ENCODE measurements around the gene MYL6B.
"Not testable (repeated sequence)": the region's sequence is repeated elsewhere in the genome, so short reads cannot be mapped to it uniquely, and the experiment has no call there.

MYL6B gene

DNA sequence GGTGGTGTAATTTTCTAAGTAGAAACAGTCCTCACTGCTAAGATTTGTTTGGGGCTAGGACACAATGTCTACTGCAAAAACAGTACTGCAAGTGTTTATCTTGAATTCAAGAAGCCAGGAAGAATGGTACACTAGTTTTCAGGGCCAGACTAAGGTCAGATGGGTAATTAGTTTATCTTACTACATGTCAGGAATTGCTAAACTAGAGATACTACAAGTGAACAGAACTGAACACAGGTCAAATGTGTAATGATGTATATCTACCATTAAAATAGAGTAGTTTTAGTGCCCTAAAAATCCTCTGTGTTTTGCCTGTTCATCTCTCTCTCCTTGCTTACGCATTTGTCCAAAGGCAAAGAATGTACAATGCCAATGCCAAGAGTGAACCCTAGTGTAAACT is 38.3 kb upstream of the MYL6B start:
- Histone ChIP-seq H3K9me2 (replicated peaks; ENCODE audit: control insufficient read depth, low read length) (no peaks in the 10 kb centered on the region), H3K27ac (ENCODE audit: low read depth, low read length) (peak overlapping the region; percentile 91), H3K36me3 (ENCODE audit: control insufficient read depth, low read length) (peaks cover 71% of the 10 kb centered on the region), H3K27me3 (ENCODE audit: control insufficient read depth, low read length) (no peaks in the 10 kb centered on the region), H3F3A (ENCODE audit: control insufficient read depth, insufficient read depth) (peaks cover 77% of the 10 kb centered on the region), H3K4me1 (ENCODE audit: control insufficient read depth, low read length) (peaks cover 12% of the 10 kb centered on the region), H3K4me3 (ENCODE audit: low read length) (no peak overlapping the region), H3K9me3 (ENCODE audit: control insufficient read depth, insufficient read depth, low read length) (no peaks in the 10 kb centered on the region), H4K20me1 (ENCODE audit: control insufficient read depth, insufficient read depth, low read depth, low read length) (no peaks in the 10 kb centered on the region), H3K4me2 (ENCODE audit: low read length) (no peak overlapping the region), H3K79me2 (ENCODE audit: control insufficient read depth, low read length) (peaks cover 21% of the 10 kb centered on the region)
- TF ChIP-seq, protein P1, sequence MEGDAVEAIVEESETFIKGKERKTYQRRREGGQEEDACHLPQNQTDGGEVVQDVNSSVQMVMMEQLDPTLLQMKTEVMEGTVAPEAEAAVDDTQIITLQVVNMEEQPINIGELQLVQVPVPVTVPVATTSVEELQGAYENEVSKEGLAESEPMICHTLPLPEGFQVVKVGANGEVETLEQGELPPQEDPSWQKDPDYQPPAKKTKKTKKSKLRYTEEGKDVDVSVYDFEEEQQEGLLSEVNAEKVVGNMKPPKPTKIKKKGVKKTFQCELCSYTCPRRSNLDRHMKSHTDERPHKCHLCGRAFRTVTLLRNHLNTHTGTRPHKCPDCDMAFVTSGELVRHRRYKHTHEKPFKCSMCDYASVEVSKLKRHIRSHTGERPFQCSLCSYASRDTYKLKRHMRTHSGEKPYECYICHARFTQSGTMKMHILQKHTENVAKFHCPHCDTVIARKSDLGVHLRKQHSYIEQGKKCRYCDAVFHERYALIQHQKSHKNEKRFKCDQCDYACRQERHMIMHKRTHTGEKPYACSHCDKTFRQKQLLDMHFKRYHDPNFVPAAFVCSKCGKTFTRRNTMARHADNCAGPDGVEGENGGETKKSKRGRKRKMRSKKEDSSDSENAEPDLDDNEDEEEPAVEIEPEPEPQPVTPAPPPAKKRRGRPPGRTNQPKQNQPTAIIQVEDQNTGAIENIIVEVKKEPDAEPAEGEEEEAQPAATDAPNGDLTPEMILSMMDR (IDR thresholded peaks at IDR 0.05; ENCODE audit: low read depth, low read length, poor library complexity, severe bottlenecking), result no peak
- TF ChIP-seq EZH2phosphoT487 (IDR thresholded peaks at IDR 0.05; ENCODE audit: borderline replicate concordance, low read length), result no peak

GRCh38 chr12:56115329-56115728 is 37.1 kb upstream of the MYL6B start:
- Histone ChIP-seq H3K9me2 (replicated peaks; ENCODE audit: control insufficient read depth, low read length) (no peaks in the 10 kb centered on the region), H3K4me1 (ENCODE audit: control insufficient read depth, low read length) (peaks cover 25% of the 10 kb centered on the region), H3K36me3 (ENCODE audit: control insufficient read depth, low read length) (peaks cover 66% of the 10 kb centered on the region), H3K27me3 (ENCODE audit: control insufficient read depth, low read length) (no peaks in the 10 kb centered on the region), H3K9me3 (ENCODE audit: control insufficient read depth, insufficient read depth, low read length) (no peaks in the 10 kb centered on the region), H3F3A (ENCODE audit: control insufficient read depth, insufficient read depth) (peaks cover 73% of the 10 kb centered on the region), H3K4me3 (ENCODE audit: low read length) (peak overlapping the region; percentile 82), H3K27ac (ENCODE audit: low read depth, low read length) (peak overlapping the region; percentile 91), H4K20me1 (ENCODE audit: control insufficient read depth, insufficient read depth, low read depth, low read length) (no peaks in the 10 kb centered on the region), H3K79me2 (ENCODE audit: control insufficient read depth, low read length) (peaks cover 32% of the 10 kb centered on the region), H3K4me2 (ENCODE audit: low read length) (peak overlapping the region; percentile 99)
- TF ChIP-seq EZH2phosphoT487 (IDR thresholded peaks at IDR 0.05; ENCODE audit: borderline replicate concordance, low read length), result no peak
- TF ChIP-seq, protein P1 (IDR thresholded peaks at IDR 0.05; ENCODE audit: low read depth, low read length, poor library complexity, severe bottlenecking), result no peak

GRCh38 chr12:56116267-56117081 is 35.9 kb upstream of the MYL6B start, which contains the start of gene RPL41:
RPL41 (plus strand) TSS chr12:56116633.
- H3K27ac ChIP-seq (ENCODE audit: low read depth, low read length), result peak within 1 kb of the TSS; percentile 91
- H3K36me3 ChIP-seq (ENCODE audit: control insufficient read depth, low read length), result peaks cover 66% of the 10 kb centered on the region
- no peaks in the 10 kb centered on the region for H3K27me3 ChIP-seq (ENCODE audit: control insufficient read depth, low read length)
- peak within 1 kb of the TSS; percentile 82 for H3K4me3 ChIP-seq (ENCODE audit: low read length)
- H3F3A ChIP-seq (ENCODE audit: control insufficient read depth, insufficient read depth), result peaks cover 61% of the 10 kb centered on the region
- H3K9me3 ChIP-seq (ENCODE audit: control insufficient read depth, insufficient read depth, low read length), result no peaks in the 10 kb centered on the region
- peaks cover 25% of the 10 kb centered on the region for H3K4me1 ChIP-seq (ENCODE audit: control insufficient read depth, low read length)
- no peaks in the 10 kb centered on the region for H4K20me1 ChIP-seq (ENCODE audit: control insufficient read depth, insufficient read depth, low read depth, low read length)
- H3K4me2 ChIP-seq (ENCODE audit: low read length), result peak within 1 kb of the TSS; percentile 99
- peaks cover 33% of the 10 kb centered on the region for H3K79me2 ChIP-seq (ENCODE audit: control insufficient read depth, low read length)
- H3K9me2 ChIP-seq (replicated peaks; ENCODE audit: control insufficient read depth, low read length), result no peaks in the 10 kb centered on the region
- no peak for TF ChIP-seq EZH2phosphoT487 (IDR thresholded peaks at IDR 0.05; ENCODE audit: borderline replicate concordance, low read length)
- TF ChIP-seq, protein P1 (IDR thresholded peaks at IDR 0.05; ENCODE audit: low read depth, low read length, poor library complexity, severe bottlenecking), result no peak

DNA sequence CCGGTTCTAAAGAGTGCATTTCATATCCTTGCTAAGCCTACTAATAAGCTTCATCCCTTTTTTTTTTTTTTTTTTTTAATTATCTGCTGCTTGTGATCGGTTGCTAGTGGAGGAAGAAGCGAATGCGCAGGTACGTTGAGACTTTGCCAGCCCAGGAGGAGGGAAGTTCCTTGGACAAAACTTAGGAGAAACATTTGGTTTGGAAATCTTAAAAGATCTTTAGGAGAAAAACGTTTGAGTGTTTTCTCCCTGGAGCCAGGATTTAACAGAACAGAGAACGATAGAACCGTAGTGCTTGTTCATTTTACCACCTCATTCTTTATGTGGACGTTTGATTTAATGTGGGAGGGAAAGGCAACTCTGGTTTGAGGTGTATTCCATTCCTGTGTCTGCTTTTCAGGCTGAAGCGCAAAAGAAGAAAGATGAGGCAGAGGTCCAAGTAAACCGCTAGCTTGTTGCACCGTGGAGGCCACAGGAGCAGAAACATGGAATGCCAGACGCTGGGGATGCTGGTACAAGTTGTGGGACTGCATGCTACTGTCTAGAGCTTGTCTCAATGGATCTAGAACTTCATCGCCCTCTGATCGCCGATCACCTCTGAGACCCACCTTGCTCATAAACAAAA is 35.2 kb upstream of the MYL6B start:
- H3K9me2 ChIP-seq (replicated peaks; ENCODE audit: control insufficient read depth, low read length); H3K9me3 ChIP-seq (ENCODE audit: control insufficient read depth, insufficient read depth, low read length); H4K20me1 ChIP-seq (ENCODE audit: control insufficient read depth, insufficient read depth, low read depth, low read length); H3K27me3 ChIP-seq (ENCODE audit: control insufficient read depth, low read length): not testable (repeated sequence)
- Histone ChIP-seq H3K79me2 (ENCODE audit: control insufficient read depth, low read length) (peaks cover 36% of the 10 kb centered on the region), H3K4me3 (ENCODE audit: low read length) (peak overlapping the region; percentile 82), H3K27ac (ENCODE audit: low read depth, low read length) (peak overlapping the region; percentile 91), H3F3A (ENCODE audit: control insufficient read depth, insufficient read depth) (peaks cover 57% of the 10 kb centered on the region), H3K4me1 (ENCODE audit: control insufficient read depth, low read length) (peaks cover 25% of the 10 kb centered on the region), H3K4me2 (ENCODE audit: low read length) (peak overlapping the region; percentile 99), H3K36me3 (ENCODE audit: control insufficient read depth, low read length) (peaks cover 64% of the 10 kb centered on the region)

Measured in DOHH2 (cell line).